K562 (cell line): ENCODE measurements around the gene CSDE1. TPM values are rescaled to one million over a fixed set of nuclear protein-coding genes. Genes with fewer than 3 reads are reported as not detected.

Experiments used
- AFF1 ChIP-seq, 2 experiments: fragments of 450-650 bp; IDR thresholded peaks; 2 replicates each; pipeline ENCODE4 v1.6.1; 2018; ENCODE audit warnings: mild to moderate bottlenecking in 2 of 2, low read depth in 1 of 2; ENCODE audit not compliant: partially characterized antibody in 2 of 2
- CCAR2 ChIP-seq: fragments of 200-400 bp; formaldehyde crosslinking; IDR thresholded peaks from 2 replicates; pipeline ENCODE4 v1.6.1; 2017; ENCODE audit warnings: mild to moderate bottlenecking, low read depth, low read length
- CEBPB ChIP-seq: fragments of 450-650 bp; IDR thresholded peaks from 2 replicates; pipeline ENCODE4 v1.6.1; 2016; ENCODE audit warnings: missing genetic modification characterization, missing compliant biosample characterization
- GATA2 ChIP-seq: sonication (generic); formaldehyde crosslinking; IDR thresholded peaks from 2 replicates; pipeline ENCODE4 v1.4.0; 2020; ENCODE audit warnings: mild to moderate bottlenecking, missing genetic modification reagents
- GTF2A2 ChIP-seq: IDR thresholded peaks from 2 replicates; pipeline ENCODE4 v1.6.1; 2016; ENCODE audit warnings: mild to moderate bottlenecking, missing genetic modification characterization, missing compliant biosample characterization
- HNRNPL ChIP-seq: fragments of 200-400 bp; formaldehyde crosslinking; IDR thresholded peaks from 2 replicates; pipeline ENCODE4 v1.6.1; 2017; ENCODE audit warnings: low read depth, mild to moderate bottlenecking, low read length
- ILF3 ChIP-seq: fragments of 450-650 bp; IDR thresholded peaks from 2 replicates; pipeline ENCODE4 v1.6.1; 2018; ENCODE audit warnings: antibody characterized with exemption, mild to moderate bottlenecking, moderate library complexity, borderline replicate concordance
- POLR2AphosphoS5 ChIP-seq: IDR thresholded peaks from 2 replicates; pipeline ENCODE4 v1.6.1; 2011; ENCODE audit warnings: mild to moderate bottlenecking, low read depth, low read length, moderate library complexity; ENCODE audit not compliant: control insufficient read depth, insufficient read depth
- SMARCB1 ChIP-seq: IDR thresholded peaks from 2 replicates; pipeline ENCODE4 v1.6.1; 2011; ENCODE audit warnings: improper control_type of control experiment, low read depth; ENCODE audit not compliant: insufficient read length
- SRSF1 ChIP-seq: fragments of 200-400 bp; formaldehyde crosslinking; IDR thresholded peaks from 2 replicates; pipeline ENCODE4 v1.6.1; 2017; ENCODE audit warnings: mild to moderate bottlenecking, low read depth, low read length, moderate library complexity
- TAF1 ChIP-seq: IDR thresholded peaks from 2 replicates; pipeline ENCODE4 v1.6.1; 2011; ENCODE audit warnings: mild to moderate bottlenecking, low read length, moderate library complexity; ENCODE audit not compliant: insufficient read depth, control insufficient read depth, severe bottlenecking; ENCODE audit errors: extremely low read depth
- XRCC3 ChIP-seq: fragments of 450-650 bp; IDR thresholded peaks from 2 replicates; pipeline ENCODE4 v1.6.1; 2017; ENCODE audit warnings: mild to moderate bottlenecking, moderate library complexity
- ZKSCAN1 ChIP-seq: fragments of 150-350 bp; IDR thresholded peaks from 2 replicates; pipeline ENCODE4 v1.6.1; 2016; ENCODE audit warnings: low read depth, low read length
- ZNF174 ChIP-seq: fragments of 250-450 bp; sonication (Bioruptor Pico); IDR thresholded peaks from 2 replicates; pipeline ENCODE4 v1.4.0; 2020; ENCODE audit warnings: mild to moderate bottlenecking
- ZNF274 ChIP-seq: IDR thresholded peaks from 2 replicates; pipeline ENCODE4 v1.6.1; 2011; ENCODE audit warnings: low read depth, mild to moderate bottlenecking, low read length, moderate library complexity, borderline replicate concordance
- polyA plus RNA-seq, 8 experiments: library from polyadenylated mRNA; depleted of rRNA in 4 of 8; stranded (reverse) in 5 of 8; unstranded in 3 of 8; fragments of >200 nt; fragmentation: Nextera tagmentation in 2 of 8; fragmentation: Illumina TruSeq in 1 of 8; extraction: Ambion mirVana in 2 of 8; extraction: Trizol in 1 of 8; gene quantifications; 2 replicates each; pipeline versions ENCODE4 v1.2.1 to v1.2.3, GENCODE V29; 2011 to 2014; ENCODE audit warnings: inconsistent platforms in 1 of 8, missing spikeins in 1 of 8
- total RNA-seq, 7 experiments: library from RNA; depleted of rRNA in 6 of 7; stranded (reverse); fragments of >200 nt in 6 of 7; fragmentation: Illumina TruSeq in 2 of 7; extraction: Trizol in 2 of 7; gene quantifications; 2 replicates each; pipeline versions ENCODE4 v1.2.1 to v1.2.3, GENCODE V29; 2011 to 2021; ENCODE audit warnings: low replicate concordance in 1 of 7
- TF ChIP-seq, protein P1 (sequence below): fragments of 250-450 bp; sonication (Bioruptor Pico); IDR thresholded peaks from 2 replicates; pipeline ENCODE4 v1.8.0; 2022; ENCODE audit warnings: moderate library complexity, mild to moderate bottlenecking, inconsistent platforms
- TF ChIP-seq, protein P2 (sequence below): fragments of 150-350 bp; conservative IDR thresholded peaks from 2 replicates; pipeline ENCODE4 v1.6.1; 2014; ENCODE audit warnings: low read length
- TF ChIP-seq, protein P3 (sequence below): sonication (generic); formaldehyde crosslinking; IDR thresholded peaks from 2 replicates; pipeline ENCODE4 v1.8.0; 2022; ENCODE audit warnings: missing genetic modification reagents, mild to moderate bottlenecking, borderline replicate concordance

CSDE1 gene
- total and polyA plus RNA-seq, 9 of the 15 experiments (the other 6 are each of a cell fraction or from before 2014, with no cell fraction given) = 174 to 538 (median 403) TPM

- TF ChIP-seq POLR2AphosphoS5 (peak; percentile 93), XRCC3 (no peak), CCAR2 (no peak), SRSF1 (no peak), HNRNPL (no peak), ILF3 (peak; percentile 81; the same call in 1 of the 2 replicates), SMARCB1 (no peak), TAF1 (peak; percentile 72), GTF2A2 (tag) (no peak), ZKSCAN1 (peak; percentile 35; the same call in 1 of the 2 replicates), ZNF174 (CRISPR knock-in tag) (no peak), AFF1 (IDR thresholded peaks at IDR 0.05; ENCODE audit: low read depth in 1 of 2, partially characterized antibody in 2 of 2) (peak; percentile 24 to 76), CEBPB (no peak), GATA2 (CRISPR knock-in tag) (no peak), ZNF274 (no peak)
- TF ChIP-seq, protein P1, sequence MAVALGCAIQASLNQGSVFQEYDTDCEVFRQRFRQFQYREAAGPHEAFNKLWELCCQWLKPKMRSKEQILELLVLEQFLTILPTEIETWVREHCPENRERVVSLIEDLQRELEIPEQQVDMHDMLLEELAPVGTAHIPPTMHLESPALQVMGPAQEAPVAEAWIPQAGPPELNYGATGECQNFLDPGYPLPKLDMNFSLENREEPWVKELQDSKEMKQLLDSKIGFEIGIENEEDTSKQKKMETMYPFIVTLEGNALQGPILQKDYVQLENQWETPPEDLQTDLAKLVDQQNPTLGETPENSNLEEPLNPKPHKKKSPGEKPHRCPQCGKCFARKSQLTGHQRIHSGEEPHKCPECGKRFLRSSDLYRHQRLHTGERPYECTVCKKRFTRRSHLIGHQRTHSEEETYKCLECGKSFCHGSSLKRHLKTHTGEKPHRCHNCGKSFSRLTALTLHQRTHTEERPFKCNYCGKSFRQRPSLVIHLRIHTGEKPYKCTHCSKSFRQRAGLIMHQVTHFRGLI (CRISPR knock-in tag) = no peak
- TF ChIP-seq, protein P2, sequence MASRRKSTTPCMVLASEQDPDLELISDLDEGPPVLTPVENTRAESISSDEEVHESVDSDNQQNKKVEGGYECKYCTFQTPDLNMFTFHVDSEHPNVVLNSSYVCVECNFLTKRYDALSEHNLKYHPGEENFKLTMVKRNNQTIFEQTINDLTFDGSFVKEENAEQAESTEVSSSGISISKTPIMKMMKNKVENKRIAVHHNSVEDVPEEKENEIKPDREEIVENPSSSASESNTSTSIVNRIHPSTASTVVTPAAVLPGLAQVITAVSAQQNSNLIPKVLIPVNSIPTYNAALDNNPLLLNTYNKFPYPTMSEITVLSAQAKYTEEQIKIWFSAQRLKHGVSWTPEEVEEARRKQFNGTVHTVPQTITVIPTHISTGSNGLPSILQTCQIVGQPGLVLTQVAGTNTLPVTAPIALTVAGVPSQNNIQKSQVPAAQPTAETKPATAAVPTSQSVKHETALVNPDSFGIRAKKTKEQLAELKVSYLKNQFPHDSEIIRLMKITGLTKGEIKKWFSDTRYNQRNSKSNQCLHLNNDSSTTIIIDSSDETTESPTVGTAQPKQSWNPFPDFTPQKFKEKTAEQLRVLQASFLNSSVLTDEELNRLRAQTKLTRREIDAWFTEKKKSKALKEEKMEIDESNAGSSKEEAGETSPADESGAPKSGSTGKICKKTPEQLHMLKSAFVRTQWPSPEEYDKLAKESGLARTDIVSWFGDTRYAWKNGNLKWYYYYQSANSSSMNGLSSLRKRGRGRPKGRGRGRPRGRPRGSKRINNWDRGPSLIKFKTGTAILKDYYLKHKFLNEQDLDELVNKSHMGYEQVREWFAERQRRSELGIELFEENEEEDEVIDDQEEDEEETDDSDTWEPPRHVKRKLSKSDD = peak; percentile 10; the same call in 1 of the 2 replicates
- TF ChIP-seq, protein P3, sequence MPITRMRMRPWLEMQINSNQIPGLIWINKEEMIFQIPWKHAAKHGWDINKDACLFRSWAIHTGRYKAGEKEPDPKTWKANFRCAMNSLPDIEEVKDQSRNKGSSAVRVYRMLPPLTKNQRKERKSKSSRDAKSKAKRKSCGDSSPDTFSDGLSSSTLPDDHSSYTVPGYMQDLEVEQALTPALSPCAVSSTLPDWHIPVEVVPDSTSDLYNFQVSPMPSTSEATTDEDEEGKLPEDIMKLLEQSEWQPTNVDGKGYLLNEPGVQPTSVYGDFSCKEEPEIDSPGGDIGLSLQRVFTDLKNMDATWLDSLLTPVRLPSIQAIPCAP (CRISPR knock-in tag) = no peak
These were observed 41.2 kb downstream of the CSDE1 start, which contains the start of gene NRAS (continued) for GRCh38 chr1:114716304-114717170.
